Calu3 (cell line): ENCODE measurements around the gene PDE7B. TPM values are rescaled to one million over a fixed set of nuclear protein-coding genes. Genes with fewer than 3 reads are reported as not detected.

Experiments used
- BruUV-seq: library from RNA; stranded (reverse); fragments of 400-500 nt; replicated peaks from 2 replicates; lab custom pipeline; 2021; lab: Mats Ljungman, UMichigan
- CTCF ChIA-PET: fragments of 300-600 bp; sonication (Branson Sonifier 250); formaldehyde crosslinking; loops from one replicate; lab custom pipeline; 2022; ENCODE audit warnings: antibody characterized with exemption; lab: Charles Lee
- DNase-seq: peaks from one replicate; pipeline ENCODE4 v3.0.0; 2022
- H3K27ac Mint-ChIP-seq: one replicate; pipeline ENCODE4 v1.8.0; 2022; ENCODE audit warnings: mixed read lengths; ENCODE audit not compliant: unreplicated experiment
- H3K27me3 Mint-ChIP-seq: one replicate; pipeline ENCODE4 v1.8.0; 2022; ENCODE audit warnings: mixed read lengths; ENCODE audit not compliant: unreplicated experiment
- H3K36me3 Mint-ChIP-seq: one replicate; pipeline ENCODE4 v1.8.0; 2022; ENCODE audit warnings: mild to moderate bottlenecking, moderate library complexity, mixed read lengths; ENCODE audit not compliant: insufficient read depth, unreplicated experiment
- H3K4me1 Mint-ChIP-seq: one replicate; pipeline ENCODE4 v1.8.0; 2022; ENCODE audit warnings: mild to moderate bottlenecking, low read depth, mixed read lengths; ENCODE audit not compliant: unreplicated experiment
- H3K4me3 Mint-ChIP-seq: one replicate; pipeline ENCODE4 v1.8.0; 2022; ENCODE audit warnings: mild to moderate bottlenecking, low read depth, moderate library complexity, mixed read lengths; ENCODE audit not compliant: unreplicated experiment
- H3K9me3 Mint-ChIP-seq: one replicate; pipeline ENCODE4 v1.8.0; 2022; ENCODE audit warnings: low read depth, mixed read lengths; ENCODE audit not compliant: unreplicated experiment
- intact Hi-C: fragments of 100-400 bp; cut with micrococcal nuclease; formaldehyde crosslinking; loops from one replicate; pipeline ENCODE4 v1.10.0; 2022; ENCODE audit not compliant: unreplicated experiment
- total RNA-seq: library from RNA; stranded (reverse); gene quantifications from 2 replicates; pipeline ENCODE4 v1.2.3, GENCODE V29; 2022
- TF ChIP-seq, protein P1 (sequence below): fragments of 200-600 bp; IDR thresholded peaks from one replicate; pipeline ENCODE4 v1.8.0; 2022; ENCODE audit warnings: antibody characterized with exemption; ENCODE audit not compliant: unreplicated experiment

The PDE7B gene
- total RNA-seq, 1 experiment from 2014 or later, result 0.09 TPM

DNA sequence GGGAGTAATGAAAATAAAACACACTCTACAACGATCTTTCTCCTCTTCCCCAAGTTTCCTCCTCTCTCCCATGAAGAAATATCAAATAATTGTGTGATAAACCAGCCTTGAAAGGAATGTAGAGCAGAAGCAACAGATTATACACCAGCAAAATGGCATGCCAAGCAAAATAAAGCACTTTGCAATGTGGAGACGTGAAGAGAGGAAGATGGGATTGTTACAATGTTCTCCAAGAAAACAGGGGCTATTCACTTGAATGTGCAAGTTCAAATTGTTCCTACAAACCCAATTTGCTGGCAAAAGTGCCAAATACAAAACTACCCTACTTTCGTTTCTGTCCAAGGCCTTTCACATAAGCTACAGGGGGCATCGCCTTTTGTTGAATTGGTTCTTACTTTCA is 185.1 kb downstream of the PDE7B start:
- CTCF ChIA-PET, result no interaction called here
- Mint-ChIP-seq H3K27ac (no peak overlapping the region), H3K4me3 (no peak overlapping the region), H3K4me1 (peaks cover 9% of the 10 kb centered on the region), H3K36me3 (no peaks in the 10 kb centered on the region), H3K27me3 (no peaks in the 10 kb centered on the region), H3K9me3 (no peaks in the 10 kb centered on the region)
- no peak for DNase-seq
- intact Hi-C loops, result no loop called here
- TF ChIP-seq, protein P1, sequence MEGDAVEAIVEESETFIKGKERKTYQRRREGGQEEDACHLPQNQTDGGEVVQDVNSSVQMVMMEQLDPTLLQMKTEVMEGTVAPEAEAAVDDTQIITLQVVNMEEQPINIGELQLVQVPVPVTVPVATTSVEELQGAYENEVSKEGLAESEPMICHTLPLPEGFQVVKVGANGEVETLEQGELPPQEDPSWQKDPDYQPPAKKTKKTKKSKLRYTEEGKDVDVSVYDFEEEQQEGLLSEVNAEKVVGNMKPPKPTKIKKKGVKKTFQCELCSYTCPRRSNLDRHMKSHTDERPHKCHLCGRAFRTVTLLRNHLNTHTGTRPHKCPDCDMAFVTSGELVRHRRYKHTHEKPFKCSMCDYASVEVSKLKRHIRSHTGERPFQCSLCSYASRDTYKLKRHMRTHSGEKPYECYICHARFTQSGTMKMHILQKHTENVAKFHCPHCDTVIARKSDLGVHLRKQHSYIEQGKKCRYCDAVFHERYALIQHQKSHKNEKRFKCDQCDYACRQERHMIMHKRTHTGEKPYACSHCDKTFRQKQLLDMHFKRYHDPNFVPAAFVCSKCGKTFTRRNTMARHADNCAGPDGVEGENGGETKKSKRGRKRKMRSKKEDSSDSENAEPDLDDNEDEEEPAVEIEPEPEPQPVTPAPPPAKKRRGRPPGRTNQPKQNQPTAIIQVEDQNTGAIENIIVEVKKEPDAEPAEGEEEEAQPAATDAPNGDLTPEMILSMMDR, result no peak
- BruUV-seq, result no TSS peak

DNA sequence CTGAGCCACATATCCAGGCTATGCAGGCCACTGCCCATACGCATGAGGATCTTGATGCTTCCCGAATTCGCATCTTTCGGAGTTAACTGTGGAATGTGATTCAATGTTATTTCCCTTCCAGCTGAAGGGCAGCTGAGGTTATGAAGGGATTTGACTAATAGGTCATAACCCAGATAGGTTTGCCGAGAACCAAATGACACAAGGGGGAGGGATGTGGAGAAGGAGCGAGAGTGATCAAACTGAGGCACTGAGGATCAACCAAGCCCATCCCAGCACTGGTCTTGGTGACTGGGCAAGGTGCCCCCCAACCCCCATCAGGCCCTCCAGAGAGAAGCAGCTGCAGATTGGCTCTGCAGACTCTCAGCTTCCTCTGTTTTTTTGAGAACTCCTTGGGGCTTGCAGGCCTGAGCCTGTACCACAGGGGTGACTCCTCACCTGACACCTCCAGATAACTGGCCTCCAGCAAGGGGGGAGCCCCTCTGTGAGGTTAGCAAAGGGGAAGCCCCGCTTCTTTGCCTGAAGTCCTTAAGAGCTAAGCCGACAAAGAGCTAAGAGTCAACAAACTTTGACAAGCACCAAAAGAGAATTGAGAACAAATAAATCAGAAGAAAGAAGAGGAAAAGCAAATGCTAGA is 185.9 kb downstream of the PDE7B start:
- Mint-ChIP-seq H3K27ac (no peak overlapping the region), H3K36me3 (no peaks in the 10 kb centered on the region), H3K4me1 (peaks cover 9% of the 10 kb centered on the region), H3K4me3 (no peak overlapping the region), H3K9me3 (no peaks in the 10 kb centered on the region), H3K27me3 (no peaks in the 10 kb centered on the region)
- CTCF ChIA-PET, result no interaction called here
- DNase-seq, result no peak
- TF ChIP-seq, protein P1, result no peak
- BruUV-seq, result no TSS peak
- intact Hi-C loops, result no loop called here

DNA sequence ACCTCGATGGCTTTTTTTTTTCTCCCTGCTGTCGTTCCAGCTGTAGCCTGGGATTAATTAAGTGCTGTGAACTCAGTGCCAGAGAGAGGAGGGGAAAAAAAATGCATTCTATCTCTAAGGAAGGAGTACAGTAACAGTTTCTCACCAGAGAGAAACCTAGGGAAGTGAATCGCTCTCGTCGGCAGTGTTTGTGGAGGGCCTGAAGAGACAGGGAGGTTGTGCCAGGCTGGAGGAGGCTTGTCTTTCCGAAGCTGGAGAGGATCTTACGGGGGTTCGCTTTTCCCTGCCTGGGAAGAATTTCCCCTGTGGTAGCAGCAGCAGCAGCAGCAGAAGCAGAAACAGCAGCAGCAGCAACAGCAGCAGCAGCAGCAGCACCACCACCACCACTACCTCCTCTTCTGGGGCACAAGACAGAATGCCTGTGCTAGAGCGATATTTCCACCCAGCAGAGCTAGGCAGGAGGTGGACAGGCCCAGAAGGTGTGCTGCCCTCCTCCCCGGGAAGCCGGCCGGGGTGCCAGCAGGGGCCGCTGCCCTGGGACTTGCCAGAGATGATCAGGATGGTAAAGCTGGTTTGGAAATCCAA is 186.5 kb downstream of the PDE7B start:
- no peak overlapping the region for H3K27ac Mint-ChIP-seq
- no peak for DNase-seq
- H3K4me1 Mint-ChIP-seq, result peaks cover 9% of the 10 kb centered on the region
- intact Hi-C loops, result no loop called here
- no peaks in the 10 kb centered on the region for H3K27me3 Mint-ChIP-seq
- BruUV-seq, result no TSS peak
- CTCF ChIA-PET, result no interaction called here
- TF ChIP-seq, protein P1, result no peak
- no peaks in the 10 kb centered on the region for H3K9me3 Mint-ChIP-seq
- H3K4me3 Mint-ChIP-seq, result no peak overlapping the region
- H3K36me3 Mint-ChIP-seq, result no peaks in the 10 kb centered on the region

DNA sequence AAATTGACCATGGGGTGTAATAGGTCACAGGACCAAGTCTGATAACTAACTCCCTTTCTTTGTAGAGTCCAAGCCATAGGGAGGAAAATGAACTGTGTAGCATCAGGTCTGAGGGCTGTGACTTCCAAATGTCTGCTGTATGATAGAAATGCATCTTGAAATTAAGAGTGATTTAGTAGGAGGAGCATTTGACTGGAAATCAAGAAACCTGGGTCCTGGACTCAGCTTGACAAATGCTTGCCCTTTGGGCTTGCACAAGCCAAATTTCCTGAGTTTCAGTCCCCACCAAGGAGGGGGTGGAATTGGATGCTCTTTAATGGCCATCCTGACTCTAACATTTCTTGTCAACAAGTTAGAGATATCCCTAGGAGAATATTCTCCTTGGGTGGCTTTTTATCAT is 187.0 kb downstream of the PDE7B start:
- TF ChIP-seq, protein P1, result no peak
- CTCF ChIA-PET, result no interaction called here
- no peak overlapping the region for H3K4me3 Mint-ChIP-seq
- no peaks in the 10 kb centered on the region for H3K9me3 Mint-ChIP-seq
- H3K27ac Mint-ChIP-seq, result no peak overlapping the region
- no TSS peak for BruUV-seq
- no peaks in the 10 kb centered on the region for H3K27me3 Mint-ChIP-seq
- no peaks in the 10 kb centered on the region for H3K36me3 Mint-ChIP-seq
- peaks cover 4% of the 10 kb centered on the region for H3K4me1 Mint-ChIP-seq
- intact Hi-C loops, result no loop called here
- no peak for DNase-seq
